PFSK-1 (cell line): ENCODE results near the gene CD276.

Experiments used
- REST ChIP-seq, 2 experiments: IDR thresholded peaks; 2 replicates each; pipeline versions ENCODE4 v1.6.1 to v1.8.0; 2011 to 2012; ENCODE audit warnings: low read depth in 2 of 2, low read length in 2 of 2, control low read depth in 1 of 2, inconsistent platforms in 1 of 2, mild to moderate bottlenecking in 1 of 2, moderate library complexity in 1 of 2; ENCODE audit not compliant: insufficient read depth in 1 of 2
- SIN3A ChIP-seq: IDR thresholded peaks from 2 replicates; pipeline ENCODE4 v1.6.1; 2012; ENCODE audit warnings: mild to moderate bottlenecking, low read length, moderate library complexity, borderline replicate concordance; ENCODE audit not compliant: insufficient read depth
- TAF1 ChIP-seq: IDR thresholded peaks from 2 replicates; pipeline ENCODE4 v1.6.1; 2012; ENCODE audit warnings: low read length, control low read depth, borderline replicate concordance; ENCODE audit not compliant: insufficient read depth

DNA sequence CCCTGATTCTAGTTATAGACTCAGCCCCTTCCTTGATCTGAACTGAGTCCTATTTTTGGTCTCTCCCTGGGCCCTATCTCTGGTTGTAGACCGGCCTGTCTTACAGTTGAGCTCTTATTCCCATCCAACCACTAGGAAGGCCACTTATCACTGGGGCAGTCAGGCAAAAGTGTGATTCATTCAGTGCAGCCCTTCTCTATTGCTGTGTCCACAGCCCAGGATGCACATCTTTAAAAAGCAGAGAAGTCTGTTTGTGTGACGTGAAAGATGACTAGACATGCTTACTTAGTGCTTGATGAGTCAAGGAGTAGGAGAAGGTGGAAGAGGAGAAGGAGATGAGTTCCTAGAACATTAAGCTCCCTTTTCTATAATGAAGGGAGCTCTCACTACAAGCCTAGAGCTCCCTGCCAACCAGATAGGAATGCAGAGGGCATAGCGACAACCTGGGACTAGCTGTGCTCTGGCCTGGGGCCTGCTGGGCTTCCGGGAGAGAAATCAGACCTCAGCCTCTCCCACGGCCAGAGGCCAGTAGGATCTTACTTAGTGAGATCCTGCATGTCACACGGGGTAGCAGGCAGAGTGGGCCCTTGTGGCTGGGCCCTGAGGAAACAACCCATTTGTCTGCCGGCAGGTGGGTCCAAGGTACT, 43.3 kb downstream of the CD276 start:
- TF ChIP-seq REST (IDR thresholded peaks at IDR 0.05; ENCODE audit: insufficient read depth in 1 of 2, low read depth in 2 of 2, low read length in 2 of 2) (no peak), SIN3A (no peak), TAF1 (no peak)
